Stomach (tissue), 4 donors: Measurements from ENCODE around the gene VRK2.

Experiments
- CTCF ChIP-seq, 7 experiments: fragments of 450-650 bp in 4 of 7; fragments of 200-600 bp in 3 of 7; sonication (generic) in 3 of 7; IDR thresholded peaks; one replicate each; pipeline ENCODE4 v1.5.1; 2016 to 2019; ENCODE audit warnings: antibody characterized with exemption in 7 of 7, control low read depth in 2 of 7, mild to moderate bottlenecking in 1 of 7
- POLR2AphosphoS5 ChIP-seq, 3 donors: sonication (generic); formaldehyde crosslinking; IDR thresholded peaks; one replicate each; pipeline ENCODE4 v1.6.1; 2016; ENCODE audit warnings: antibody characterized with exemption in 3 of 3

- no peak for TF ChIP-seq CTCF (IDR thresholded peaks at IDR 0.05)
- TF ChIP-seq POLR2AphosphoS5 (IDR thresholded peaks at IDR 0.05): no peak
Observed at GRCh38 chr2:58137221-58137620, 90.6 kb downstream of the VRK2 start.
